HCT116 (cell line): ENCODE results near the gene SLC25A51. TPM values are rescaled to one million over a fixed set of nuclear protein-coding genes. Genes with fewer than 3 reads are reported as not detected.
A peak's percentile ranks its signal among the peaks of the same experiment; 100 is the strongest.

Source experiments
- ATAC-seq: fragments of 200-7000 bp; cut with Tn5 transposase; 2 replicates; pipeline ENCODE4 v1.9.1; 2020; ENCODE audit warnings: mild to moderate bottlenecking, moderate library complexity
- BruUV-seq: library from RNA; stranded (reverse); fragments of 400-500 nt; replicated peaks from 2 replicates; lab custom pipeline; 2021; lab: Mats Ljungman, UMichigan
- CTCF ChIA-PET: fragments of 300-600 bp; sonication (Branson Sonifier 250); formaldehyde crosslinking; loops from one replicate; lab custom pipeline; 2021; ENCODE audit warnings: antibody characterized with exemption; lab: Charles Lee
- POLR2A ChIA-PET: fragments of 300-600, 350-600 bp; sonication (Branson Sonifier 250); formaldehyde crosslinking; loops from one replicate; lab custom pipeline; 2021; ENCODE audit warnings: antibody characterized with exemption; lab: Charles Lee
- RAD21 ChIA-PET, 2 experiments: fragments of 300-600 bp; sonication (Branson Sonifier 250); formaldehyde crosslinking; loops; one replicate each; lab custom pipeline; 2023; ENCODE audit warnings: low total read pairs in 2 of 2; ENCODE audit not compliant: uncharacterized antibody in 2 of 2, unreplicated experiment in 2 of 2, low non-redundant PET in 1 of 2; lab: Charles Lee
- DNase-seq: peaks from one replicate; pipeline ENCODE4 v3.0.0-alpha.2; 2010; ENCODE audit warnings: low read depth, low spot score
- H2AFZ ChIP-seq: fragments of 200-600 bp; shearing (Covaris generic), sonication (generic); 2 replicates; pipeline ENCODE4 v1.6.1; 2017; ENCODE audit warnings: low read depth, mixed run types, mixed read lengths, antibody characterized with exemption, low read length; ENCODE audit not compliant: poor library complexity, severe bottlenecking
- H3K27ac ChIP-seq: 2 replicates; pipeline ENCODE4 v1.5.1; 2012; ENCODE audit warnings: low read depth, low read length
- H3K27me3 ChIP-seq: fragments of 200-600 bp; sonication (generic); 2 replicates; pipeline ENCODE4 v1.6.1; 2016; ENCODE audit warnings: mixed run types, low read length, mixed read lengths; ENCODE audit not compliant: insufficient read depth
- H3K36me3 ChIP-seq, 2 experiments: fragments of 200-500 bp in 1 of 2; fragments of 200-600 bp in 1 of 2; sonication (Bioruptor generic) in 1 of 2; sonication (generic) in 1 of 2; 2 replicates each; pipeline versions ENCODE4 v1.5.1 to v1.6.1; 2014 to 2016; ENCODE audit warnings: low read length in 2 of 2, inconsistent platforms in 1 of 2, mixed read lengths in 1 of 2, mixed run types in 1 of 2; ENCODE audit not compliant: insufficient read depth in 2 of 2, control insufficient read depth in 1 of 2
- H3K4me1 ChIP-seq, 2 experiments: fragments of 200-600 bp in 1 of 2; sonication (generic) in 1 of 2; 2 replicates each; pipeline versions ENCODE4 v1.5.1 to v1.6.1; 2012 to 2017; ENCODE audit warnings: low read length in 2 of 2, inconsistent platforms in 1 of 2, mild to moderate bottlenecking in 1 of 2, mixed read lengths in 1 of 2, mixed run types in 1 of 2, moderate library complexity in 1 of 2; ENCODE audit not compliant: insufficient read depth in 2 of 2, control insufficient read depth in 1 of 2
- H3K4me2 ChIP-seq: fragments of 200-600 bp; sonication (generic); 2 replicates; pipeline ENCODE4 v1.6.1; 2017; ENCODE audit warnings: mixed run types, low read length, mixed read lengths
- H3K4me3 ChIP-seq, 2 experiments: fragments of 200-600 bp in 1 of 2; sonication (generic) in 1 of 2; replicated peaks in 1 of 2; 2 replicates each; pipeline ENCODE4 v1.5.1; 2011 to 2016; ENCODE audit warnings: low read length in 2 of 2, control low read depth in 1 of 2, low read depth in 1 of 2, mild to moderate bottlenecking in 1 of 2, mixed read lengths in 1 of 2, mixed run types in 1 of 2
- H3K79me2 ChIP-seq: fragments of 200-600 bp; sonication (generic); 2 replicates; pipeline ENCODE4 v1.6.1; 2017; ENCODE audit warnings: mild to moderate bottlenecking, mixed run types, low read length, moderate library complexity, mixed read lengths; ENCODE audit not compliant: insufficient read depth
- H3K9ac ChIP-seq: fragments of 200-600 bp; sonication (generic); 2 replicates; pipeline ENCODE4 v1.6.1; 2016; ENCODE audit warnings: low read length, mixed read lengths
- H3K9me2 ChIP-seq: fragments of 200-600 bp; sonication (generic), shearing (Covaris generic); 2 replicates; pipeline ENCODE4 v1.6.1; 2017; ENCODE audit warnings: mixed run types, mild to moderate bottlenecking, moderate library complexity; ENCODE audit not compliant: insufficient read depth
- H3K9me3 ChIP-seq, 2 experiments: fragments of 200-500 bp in 1 of 2; fragments of 200-600 bp in 1 of 2; sonication (Bioruptor generic) in 1 of 2; sonication (generic) in 1 of 2; 2 replicates each; pipeline ENCODE4 v1.6.1; 2014 to 2017; ENCODE audit warnings: low read length in 2 of 2, mixed read lengths in 2 of 2, inconsistent platforms in 1 of 2, low read depth in 1 of 2, mild to moderate bottlenecking in 1 of 2, mixed run types in 1 of 2, moderate library complexity in 1 of 2; ENCODE audit not compliant: control insufficient read depth in 1 of 2, insufficient read depth in 1 of 2
- H4K20me1 ChIP-seq: fragments of 200-600 bp; sonication (generic), shearing (Covaris generic); 2 replicates; pipeline ENCODE4 v1.6.1; 2017; ENCODE audit warnings: mixed run types, mild to moderate bottlenecking, moderate library complexity; ENCODE audit not compliant: insufficient read depth
- CEBPB ChIP-seq: IDR thresholded peaks from 2 replicates; pipeline ENCODE4 v1.6.1; 2012; ENCODE audit warnings: low read depth
- EGR1 ChIP-seq: IDR thresholded peaks from 2 replicates; pipeline ENCODE4 v1.6.1; 2012; ENCODE audit warnings: low read depth
- EZH2 ChIP-seq: fragments of 200-600 bp; sonication (generic); IDR thresholded peaks from 2 replicates; pipeline ENCODE4 v1.6.1; 2017; ENCODE audit warnings: antibody characterized with exemption, mixed run types
- FOSL1 ChIP-seq: IDR thresholded peaks from 2 replicates; pipeline ENCODE4 v1.6.1; 2012; ENCODE audit warnings: low read depth
- JUND ChIP-seq: IDR thresholded peaks from 2 replicates; pipeline ENCODE4 v1.6.1; 2012
- POLR2A ChIP-seq: IDR thresholded peaks from 2 replicates; pipeline ENCODE4 v1.7.0; 2011; ENCODE audit warnings: borderline replicate concordance; ENCODE audit not compliant: insufficient read depth, insufficient read length; ENCODE audit errors: extremely low read depth
- SIN3A ChIP-seq: IDR thresholded peaks from 2 replicates; pipeline ENCODE4 v1.6.1; 2012; ENCODE audit warnings: low read depth
- SRF ChIP-seq: IDR thresholded peaks from 2 replicates; pipeline ENCODE4 v1.6.1; 2012; ENCODE audit warnings: low read depth
- ZNF274 ChIP-seq: fragments of 200-500 bp; sonication (Bioruptor generic); IDR thresholded peaks from 2 replicates; pipeline ENCODE4 v1.6.1; 2014; ENCODE audit warnings: mild to moderate bottlenecking, low read depth, low read length, inconsistent platforms
- intact Hi-C: fragments of 100-400 bp; cut with micrococcal nuclease; formaldehyde crosslinking; loops from 2 replicates; pipeline ENCODE4 v1.10.0; 2022
- total RNA-seq: library from RNA; stranded (reverse); gene quantifications from one replicate; pipeline ENCODE4 v1.2.1, GENCODE V29; 2021; ENCODE audit not compliant: unreplicated experiment
- TF ChIP-seq, protein P1 (sequence below), 3 experiments: fragments of 200-600 bp in 1 of 3; sonication (generic) in 1 of 3; IDR thresholded peaks in 2 of 3; conservative IDR thresholded peaks in 1 of 3; 2 replicates each; pipeline ENCODE4 v1.5.1; 2012 to 2017; ENCODE audit warnings: low read depth in 2 of 3, low read length in 2 of 3, antibody characterized with exemption in 1 of 3, borderline replicate concordance in 1 of 3, control low read depth in 1 of 3, mild to moderate bottlenecking in 1 of 3, mixed read lengths in 1 of 3, mixed run types in 1 of 3, moderate library complexity in 1 of 3; ENCODE audit not compliant: insufficient read depth in 1 of 3
- TF ChIP-seq, protein P2 (sequence below): IDR thresholded peaks from 2 replicates; pipeline ENCODE4 v1.6.1; 2012
- TF ChIP-seq, protein P3 (sequence below): IDR thresholded peaks from 2 replicates; pipeline ENCODE4 v1.6.1; 2011; ENCODE audit warnings: mild to moderate bottlenecking, low read length, moderate library complexity; ENCODE audit not compliant: insufficient replicate concordance; ENCODE audit errors: extremely low read depth

Gene SLC25A51
- total RNA-seq, 1 experiment from 2014 or later = 27.3 TPM

DNA sequence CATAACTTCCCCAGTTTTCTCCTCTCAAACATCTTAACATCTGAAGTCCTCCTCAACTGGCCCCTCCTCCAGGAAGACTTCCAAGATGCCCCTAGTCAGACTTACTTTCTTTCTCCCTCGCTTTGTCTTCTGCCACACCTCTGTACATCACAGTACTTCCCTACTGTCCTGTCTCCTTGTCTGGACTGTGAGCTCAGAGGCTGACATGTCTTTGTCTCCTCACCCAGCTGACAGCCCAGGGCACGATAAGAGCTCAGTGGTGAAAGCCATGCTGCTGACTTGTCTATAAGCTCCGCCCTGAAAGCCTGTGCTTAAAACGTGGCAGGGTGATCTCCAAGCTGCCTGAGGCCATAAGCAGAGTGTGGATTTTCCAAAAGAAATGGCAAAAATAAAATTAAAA is 33.0 kb upstream of the SLC25A51 start:
- BruUV-seq = no TSS peak
- H3K4me3 ChIP-seq = no peak overlapping the region

More for the DNA sequence above, 33.0 kb upstream of the SLC25A51 start:
- Histone ChIP-seq H3K36me3 (peaks cover 0 to 10% of the 10 kb centered on the region in 2 experiments; a peak in 1 of 4 replicates), H3K9me2 (no peaks in the 10 kb centered on the region), H3K79me2 (peaks cover 5% of the 10 kb centered on the region; the same call in 1 of the 2 replicates), H3K4me1 (peaks cover 32 to 43% of the 10 kb centered on the region in 2 experiments), H3K9me3 (no peaks in the 10 kb centered on the region), H3K27me3 (no peaks in the 10 kb centered on the region), H4K20me1 (no peaks in the 10 kb centered on the region), H3K4me2 (peak overlapping the region; percentile 56; the same call in 1 of the 2 replicates), H3K9ac (peak overlapping the region; percentile 20; the same call in 1 of the 2 replicates), H3K27ac (no peak overlapping the region), H2AFZ (no peak overlapping the region)
- TF ChIP-seq CEBPB (no peak), FOSL1 (no peak), ZNF274 (no peak), EZH2 (no peak), JUND (no peak), SRF (no peak), SIN3A (no peak), EGR1 (no peak), POLR2A (no peak)
- TF ChIP-seq, protein P1, sequence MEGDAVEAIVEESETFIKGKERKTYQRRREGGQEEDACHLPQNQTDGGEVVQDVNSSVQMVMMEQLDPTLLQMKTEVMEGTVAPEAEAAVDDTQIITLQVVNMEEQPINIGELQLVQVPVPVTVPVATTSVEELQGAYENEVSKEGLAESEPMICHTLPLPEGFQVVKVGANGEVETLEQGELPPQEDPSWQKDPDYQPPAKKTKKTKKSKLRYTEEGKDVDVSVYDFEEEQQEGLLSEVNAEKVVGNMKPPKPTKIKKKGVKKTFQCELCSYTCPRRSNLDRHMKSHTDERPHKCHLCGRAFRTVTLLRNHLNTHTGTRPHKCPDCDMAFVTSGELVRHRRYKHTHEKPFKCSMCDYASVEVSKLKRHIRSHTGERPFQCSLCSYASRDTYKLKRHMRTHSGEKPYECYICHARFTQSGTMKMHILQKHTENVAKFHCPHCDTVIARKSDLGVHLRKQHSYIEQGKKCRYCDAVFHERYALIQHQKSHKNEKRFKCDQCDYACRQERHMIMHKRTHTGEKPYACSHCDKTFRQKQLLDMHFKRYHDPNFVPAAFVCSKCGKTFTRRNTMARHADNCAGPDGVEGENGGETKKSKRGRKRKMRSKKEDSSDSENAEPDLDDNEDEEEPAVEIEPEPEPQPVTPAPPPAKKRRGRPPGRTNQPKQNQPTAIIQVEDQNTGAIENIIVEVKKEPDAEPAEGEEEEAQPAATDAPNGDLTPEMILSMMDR (IDR thresholded peaks at IDR 0.05 in 2 of 3, conservative IDR thresholded peaks at IDR 0.05 in 1 of 3; ENCODE audit: borderline replicate concordance in 1 of 3, insufficient read depth in 1 of 3, low read depth in 2 of 3, low read length in 2 of 3) = no peak
- TF ChIP-seq, protein P2, sequence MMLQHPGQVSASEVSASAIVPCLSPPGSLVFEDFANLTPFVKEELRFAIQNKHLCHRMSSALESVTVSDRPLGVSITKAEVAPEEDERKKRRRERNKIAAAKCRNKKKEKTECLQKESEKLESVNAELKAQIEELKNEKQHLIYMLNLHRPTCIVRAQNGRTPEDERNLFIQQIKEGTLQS = no peak
- TF ChIP-seq, protein P3, sequence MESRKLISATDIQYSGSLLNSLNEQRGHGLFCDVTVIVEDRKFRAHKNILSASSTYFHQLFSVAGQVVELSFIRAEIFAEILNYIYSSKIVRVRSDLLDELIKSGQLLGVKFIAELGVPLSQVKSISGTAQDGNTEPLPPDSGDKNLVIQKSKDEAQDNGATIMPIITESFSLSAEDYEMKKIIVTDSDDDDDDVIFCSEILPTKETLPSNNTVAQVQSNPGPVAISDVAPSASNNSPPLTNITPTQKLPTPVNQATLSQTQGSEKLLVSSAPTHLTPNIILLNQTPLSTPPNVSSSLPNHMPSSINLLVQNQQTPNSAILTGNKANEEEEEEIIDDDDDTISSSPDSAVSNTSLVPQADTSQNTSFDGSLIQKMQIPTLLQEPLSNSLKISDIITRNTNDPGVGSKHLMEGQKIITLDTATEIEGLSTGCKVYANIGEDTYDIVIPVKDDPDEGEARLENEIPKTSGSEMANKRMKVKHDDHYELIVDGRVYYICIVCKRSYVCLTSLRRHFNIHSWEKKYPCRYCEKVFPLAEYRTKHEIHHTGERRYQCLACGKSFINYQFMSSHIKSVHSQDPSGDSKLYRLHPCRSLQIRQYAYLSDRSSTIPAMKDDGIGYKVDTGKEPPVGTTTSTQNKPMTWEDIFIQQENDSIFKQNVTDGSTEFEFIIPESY = no peak
- ChIA-PET POLR2A (interaction anchor here (0.7 kb wide), 1 partner anchor 1716 kb away, joined by 3 read pairs; no protein-coding TSS in a partner anchor), CTCF (interaction anchor here (1.2 kb wide), 1 partner anchor 327 kb away, joined by 3 read pairs; no protein-coding TSS in a partner anchor), RAD21 (no interaction called here)
- ATAC-seq = peak; percentile 42; the same call in 1 of the 2 replicates
- intact Hi-C loops = no loop called here
- DNase-seq = no peak
